HEK293T (cell line): ENCODE measurements around the gene STT3B.

Experiments
- ARNT ChIP-seq: fragments of 450-650 bp; IDR thresholded peaks from 2 replicates; pipeline ENCODE4 v1.6.1; 2017; ENCODE audit warnings: mild to moderate bottlenecking
- ELF4 ChIP-seq: fragments of 450-650 bp; IDR thresholded peaks from 2 replicates; pipeline ENCODE4 v1.6.1; 2017; ENCODE audit warnings: antibody characterized with exemption
- FOXA1 ChIP-seq: fragments of 450-650 bp; IDR thresholded peaks from 2 replicates; pipeline ENCODE4 v1.6.1; 2016; ENCODE audit warnings: mild to moderate bottlenecking
- NFRKB ChIP-seq: fragments of 450-650 bp; IDR thresholded peaks from 2 replicates; pipeline ENCODE4 v1.6.1; 2016; ENCODE audit warnings: mild to moderate bottlenecking, moderate library complexity
- SP1 ChIP-seq: fragments of 450-650 bp; IDR thresholded peaks from 2 replicates; pipeline ENCODE4 v1.6.1; 2017
- TARDBP ChIP-seq: fragments of 450-650 bp; IDR thresholded peaks from 2 replicates; pipeline ENCODE4 v1.6.1; 2016
- ZNF384 ChIP-seq: fragments of 450-650 bp; IDR thresholded peaks from 2 replicates; pipeline ENCODE4 v1.6.1; 2016

- TF ChIP-seq TARDBP (no peak), ELF4 (no peak), ZNF384 (no peak), ARNT (no peak), NFRKB (no peak), SP1 (no peak), FOXA1 (no peak)
These were observed 11.3 kb upstream of the STT3B start for GRCh38 chr3:31521468-31521867.
